ENCODE results near the gene CCL2. TPM values are rescaled to one million over a fixed set of nuclear protein-coding genes. Genes with fewer than 3 reads are reported as not detected.

CCL2 gene
- total RNA-seq, 1 experiment from 2014 or later = 3.9 TPM

DNA sequence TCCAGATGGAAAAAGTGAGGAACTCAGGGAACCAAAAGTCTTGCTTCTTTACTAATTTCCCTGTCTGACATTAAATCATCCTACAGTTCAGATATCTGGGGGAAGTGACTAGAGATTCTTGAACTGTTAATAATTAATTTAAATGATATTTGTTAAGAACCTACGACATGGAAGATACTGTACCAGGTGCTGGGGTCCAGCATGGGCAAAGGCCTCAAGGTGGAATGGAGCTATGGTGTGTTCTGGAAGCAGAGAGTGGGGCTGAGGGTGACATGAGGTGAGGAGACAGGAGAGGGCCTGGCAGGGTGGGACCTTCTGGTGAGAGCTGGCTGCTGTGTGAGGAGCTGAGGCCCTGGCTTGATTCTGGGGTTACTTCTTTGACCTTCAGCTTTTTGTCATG is 6.0 kb upstream of the CCL2 start:
- TF ChIP-seq, protein P1, sequence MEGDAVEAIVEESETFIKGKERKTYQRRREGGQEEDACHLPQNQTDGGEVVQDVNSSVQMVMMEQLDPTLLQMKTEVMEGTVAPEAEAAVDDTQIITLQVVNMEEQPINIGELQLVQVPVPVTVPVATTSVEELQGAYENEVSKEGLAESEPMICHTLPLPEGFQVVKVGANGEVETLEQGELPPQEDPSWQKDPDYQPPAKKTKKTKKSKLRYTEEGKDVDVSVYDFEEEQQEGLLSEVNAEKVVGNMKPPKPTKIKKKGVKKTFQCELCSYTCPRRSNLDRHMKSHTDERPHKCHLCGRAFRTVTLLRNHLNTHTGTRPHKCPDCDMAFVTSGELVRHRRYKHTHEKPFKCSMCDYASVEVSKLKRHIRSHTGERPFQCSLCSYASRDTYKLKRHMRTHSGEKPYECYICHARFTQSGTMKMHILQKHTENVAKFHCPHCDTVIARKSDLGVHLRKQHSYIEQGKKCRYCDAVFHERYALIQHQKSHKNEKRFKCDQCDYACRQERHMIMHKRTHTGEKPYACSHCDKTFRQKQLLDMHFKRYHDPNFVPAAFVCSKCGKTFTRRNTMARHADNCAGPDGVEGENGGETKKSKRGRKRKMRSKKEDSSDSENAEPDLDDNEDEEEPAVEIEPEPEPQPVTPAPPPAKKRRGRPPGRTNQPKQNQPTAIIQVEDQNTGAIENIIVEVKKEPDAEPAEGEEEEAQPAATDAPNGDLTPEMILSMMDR (conservative IDR thresholded peaks at IDR 0.05; ENCODE audit: low read depth, low read length) = no peak
- TF ChIP-seq EZH2 (IDR thresholded peaks at IDR 0.05; ENCODE audit: borderline replicate concordance, low read depth, low read length, poor library complexity, severe bottlenecking) = no peak
- no peaks in the 10 kb centered on the region for H3K27me3 ChIP-seq (replicated peaks; ENCODE audit: insufficient read depth, low read depth, low read length, poor library complexity)
- no peaks in the 10 kb centered on the region for H3K9me3 ChIP-seq (ENCODE audit: low read depth, low read length, poor library complexity, severe bottlenecking)
- no peaks in the 10 kb centered on the region for H3K36me3 ChIP-seq (ENCODE audit: insufficient read depth, low read length, poor library complexity, severe bottlenecking)
- CTCF ChIA-PET = no interaction called here
- H3K4me3 ChIP-seq (ENCODE audit: low read depth, low read length, poor library complexity, severe bottlenecking) = no peak overlapping the region
- POLR2A ChIA-PET (ENCODE audit: low non-redundant PET) = interaction anchor here (0.6 kb wide), 1 partner anchor 10 kb away, joined by 3 read pairs; no protein-coding TSS in a partner anchor
- no peak for DNase-seq (ENCODE audit: low spot score)
- H3K27ac ChIP-seq (ENCODE audit: low read depth, low read length, poor library complexity, severe bottlenecking) = no peak overlapping the region
- H3K4me1 ChIP-seq (ENCODE audit: insufficient read depth, low read length, poor library complexity, severe bottlenecking) = no peaks in the 10 kb centered on the region
- intact Hi-C loops (cut with micrococcal nuclease; ENCODE audit: unreplicated experiment) = no loop called here
- BruUV-seq (replicated peaks) = no TSS peak

DNA sequence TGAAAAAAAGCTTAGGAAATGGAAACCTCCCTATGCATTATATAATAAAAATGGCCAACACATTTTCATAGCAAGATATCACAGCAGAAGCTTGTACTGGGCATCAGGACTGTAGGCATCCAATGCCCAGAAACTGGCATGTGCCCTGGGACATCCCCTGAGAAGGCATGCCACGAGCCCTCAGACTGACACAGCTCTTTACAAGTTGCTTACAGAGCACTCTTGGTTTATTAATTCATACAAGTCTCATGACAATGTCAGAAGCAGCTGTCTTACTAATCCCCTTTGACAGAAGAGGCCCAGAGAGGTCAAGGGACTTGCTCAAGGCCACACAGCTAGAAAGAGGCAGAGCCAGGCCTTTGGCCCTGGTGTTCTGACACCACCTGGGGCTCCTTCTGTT is 5.6 kb upstream of the CCL2 start:
- no peak for DNase-seq (ENCODE audit: low spot score)
- H3K36me3 ChIP-seq (ENCODE audit: insufficient read depth, low read length, poor library complexity, severe bottlenecking) = no peaks in the 10 kb centered on the region
- BruUV-seq (replicated peaks) = no TSS peak
- ChIA-PET POLR2A (ENCODE audit: low non-redundant PET) (interaction anchor here (0.6 kb wide), 1 partner anchor 11 kb away, joined by 3 read pairs; no protein-coding TSS in a partner anchor), CTCF (no interaction called here)
- intact Hi-C loops (cut with micrococcal nuclease; ENCODE audit: unreplicated experiment) = no loop called here
- H3K9me3 ChIP-seq (ENCODE audit: low read depth, low read length, poor library complexity, severe bottlenecking) = no peaks in the 10 kb centered on the region
- no peaks in the 10 kb centered on the region for H3K27me3 ChIP-seq (replicated peaks; ENCODE audit: insufficient read depth, low read depth, low read length, poor library complexity)
- TF ChIP-seq EZH2 (IDR thresholded peaks at IDR 0.05; ENCODE audit: borderline replicate concordance, low read depth, low read length, poor library complexity, severe bottlenecking) = no peak
- TF ChIP-seq, protein P1 (conservative IDR thresholded peaks at IDR 0.05; ENCODE audit: low read depth, low read length) = no peak
- H3K27ac ChIP-seq (ENCODE audit: low read depth, low read length, poor library complexity, severe bottlenecking) = no peak overlapping the region
- H3K4me3 ChIP-seq (ENCODE audit: low read depth, low read length, poor library complexity, severe bottlenecking) = no peak overlapping the region
- H3K4me1 ChIP-seq (ENCODE audit: insufficient read depth, low read length, poor library complexity, severe bottlenecking) = no peaks in the 10 kb centered on the region

DNA sequence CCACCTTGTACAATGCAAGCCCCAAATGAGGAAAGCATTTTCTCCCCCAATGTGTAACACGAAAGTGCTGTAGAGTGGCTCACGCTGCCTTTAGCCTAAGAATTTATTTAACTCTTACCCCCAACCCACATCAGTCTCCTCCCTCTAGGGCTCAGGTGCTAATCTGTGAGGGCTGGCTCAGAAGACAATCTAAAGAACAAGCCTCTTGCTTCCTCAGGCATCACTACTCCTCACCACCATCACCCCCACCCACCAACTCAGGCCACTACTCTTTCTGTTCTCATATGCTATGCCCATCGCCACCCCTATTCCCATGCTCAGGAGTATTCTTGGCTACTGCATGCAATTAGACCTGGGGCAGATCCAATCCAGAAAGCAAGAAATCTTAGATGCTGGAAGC is 3.9 kb upstream of the CCL2 start:
- no peaks in the 10 kb centered on the region for H3K27me3 ChIP-seq (replicated peaks; ENCODE audit: insufficient read depth, low read depth, low read length, poor library complexity)
- no peaks in the 10 kb centered on the region for H3K36me3 ChIP-seq (ENCODE audit: insufficient read depth, low read length, poor library complexity, severe bottlenecking)
- no peaks in the 10 kb centered on the region for H3K9me3 ChIP-seq (ENCODE audit: low read depth, low read length, poor library complexity, severe bottlenecking)
- CTCF ChIA-PET = no interaction called here
- no peak overlapping the region for H3K4me3 ChIP-seq (ENCODE audit: low read depth, low read length, poor library complexity, severe bottlenecking)
- BruUV-seq (replicated peaks) = no TSS peak
- no peak overlapping the region for H3K27ac ChIP-seq (ENCODE audit: low read depth, low read length, poor library complexity, severe bottlenecking)
- DNase-seq (ENCODE audit: low spot score) = no peak
- POLR2A ChIA-PET (ENCODE audit: low non-redundant PET) = no interaction called here
- no peaks in the 10 kb centered on the region for H3K4me1 ChIP-seq (ENCODE audit: insufficient read depth, low read length, poor library complexity, severe bottlenecking)
- intact Hi-C loops (cut with micrococcal nuclease; ENCODE audit: unreplicated experiment) = no loop called here
- TF ChIP-seq EZH2 (IDR thresholded peaks at IDR 0.05; ENCODE audit: borderline replicate concordance, low read depth, low read length, poor library complexity, severe bottlenecking) = no peak
- TF ChIP-seq, protein P1 (conservative IDR thresholded peaks at IDR 0.05; ENCODE audit: low read depth, low read length) = no peak
